ENCODE results near the gene NGF.
"Not testable (repeated sequence)": the region's sequence is repeated elsewhere in the genome, so short reads cannot be mapped to it uniquely, and the experiment has no call there.

Gene NGF

GRCh38 chr1:115309504-115309903 is 28.5 kb downstream of the NGF start:
- not testable (repeated sequence) for DNase-seq (ENCODE audit: low read depth)

- DNase-seq (ENCODE audit: low read depth) = no peak
Measured at GRCh38 chr1:115308969-115309368, 29.1 kb downstream of the NGF start.

GRCh38 chr1:115307661-115308060 is 30.4 kb downstream of the NGF start:
- DNase-seq (ENCODE audit: low read depth) = no peak

- DNase-seq (ENCODE audit: low read depth) = no peak
Measured at GRCh38 chr1:115306146-115306545, 31.9 kb downstream of the NGF start.

GRCh38 chr1:115303364-115303763 is 34.7 kb downstream of the NGF start:
- DNase-seq (ENCODE audit: low read depth) = no peak

- no peak for DNase-seq (ENCODE audit: low read depth)
Measured at GRCh38 chr1:115302390-115302961, 35.6 kb downstream of the NGF start.

- DNase-seq (ENCODE audit: low read depth) = no peak
Measured at GRCh38 chr1:115301438-115302020, 36.5 kb downstream of the NGF start.

- DNase-seq (ENCODE audit: low read depth) = no peak
Measured at GRCh38 chr1:115300087-115300876, 37.8 kb downstream of the NGF start.

GRCh38 chr1:115299266-115299665 is 38.8 kb downstream of the NGF start:
- DNase-seq (ENCODE audit: low read depth) = no peak

- DNase-seq (ENCODE audit: low read depth) = no peak
Measured at GRCh38 chr1:115296981-115297380, 41.1 kb downstream of the NGF start.

GRCh38 chr1:115295904-115296696 is 41.9 kb downstream of the NGF start:
- DNase-seq (ENCODE audit: low read depth) = no peak

GRCh38 chr1:115293899-115294298 is 44.1 kb downstream of the NGF start:
- no peak for DNase-seq (ENCODE audit: low read depth)

- DNase-seq (ENCODE audit: low read depth) = no peak
Measured at GRCh38 chr1:115293006-115293405, 45.0 kb downstream of the NGF start.

GRCh38 chr1:115291741-115292140 is 46.3 kb downstream of the NGF start:
- DNase-seq (ENCODE audit: low read depth) = no peak

- DNase-seq (ENCODE audit: low read depth) = no peak
Measured at GRCh38 chr1:115289940-115290339, 48.1 kb downstream of the NGF start.

- DNase-seq (ENCODE audit: low read depth) = no peak
Measured at GRCh38 chr1:115288591-115289198, 49.4 kb downstream of the NGF start.

GRCh38 chr1:115286431-115287205 is 51.4 kb downstream of the NGF start:
- no peak for DNase-seq (ENCODE audit: low read depth)

- DNase-seq (ENCODE audit: low read depth) = no peak
Measured at GRCh38 chr1:115284209-115284608, 53.8 kb downstream of the NGF start.

- no peak for DNase-seq (ENCODE audit: low read depth)
Measured at GRCh38 chr1:115283681-115284146, 54.3 kb downstream of the NGF start.

- DNase-seq (ENCODE audit: low read depth) = no peak
Measured at GRCh38 chr1:115283249-115283648, 54.8 kb downstream of the NGF start.

- no peak for DNase-seq (ENCODE audit: low read depth)
Measured at GRCh38 chr1:115282807-115283208, 55.2 kb downstream of the NGF start.

Measured in activated T-cell treated with anti-CD3 and anti-CD28 coated beads for 24 hours (primary cell).